ENCODE results near the gene COL20A1.
A peak's percentile ranks its signal among the peaks of the same experiment; 100 is the strongest.

The COL20A1 gene

DNA sequence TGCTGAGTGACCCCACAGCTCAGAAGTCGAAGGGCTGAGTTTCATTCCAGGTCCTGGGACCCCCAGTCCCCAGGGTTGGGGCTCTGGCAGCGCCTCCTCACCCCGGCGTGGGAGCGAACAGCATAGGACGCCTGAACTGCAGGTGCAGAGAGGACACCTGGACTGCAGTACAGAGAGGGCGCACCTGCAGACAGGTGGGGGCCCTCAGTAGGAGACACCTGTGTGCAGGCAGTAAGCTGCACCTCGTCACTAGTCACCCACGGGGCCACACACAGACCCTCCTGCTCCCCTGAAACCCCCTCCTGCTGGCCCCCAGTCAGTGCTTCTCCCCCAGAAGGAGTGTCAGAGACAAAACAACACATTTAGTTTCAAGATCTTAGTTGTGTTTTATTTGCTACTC lies 30.1 kb upstream of the COL20A1 start:
- H3K4me1 ChIP-seq (ENCODE audit: control insufficient read depth, low read depth, low read length), result no peaks in the 10 kb centered on the region
- no peaks in the 10 kb centered on the region for H3K9me3 ChIP-seq (ENCODE audit: control insufficient read depth, low read depth, low read length)
- H3K9ac ChIP-seq (ENCODE audit: low read length), result no peak overlapping the region
- no peak overlapping the region for H3K4me3 ChIP-seq (ENCODE audit: low read length)
- no peak overlapping the region for H3K27ac ChIP-seq (ENCODE audit: low read length)
- H3K36me3 ChIP-seq (ENCODE audit: control insufficient read depth, low read depth, low read length), result no peaks in the 10 kb centered on the region
- no peaks in the 10 kb centered on the region for H3K27me3 ChIP-seq (ENCODE audit: control insufficient read depth, insufficient read depth, low read length)

DNA sequence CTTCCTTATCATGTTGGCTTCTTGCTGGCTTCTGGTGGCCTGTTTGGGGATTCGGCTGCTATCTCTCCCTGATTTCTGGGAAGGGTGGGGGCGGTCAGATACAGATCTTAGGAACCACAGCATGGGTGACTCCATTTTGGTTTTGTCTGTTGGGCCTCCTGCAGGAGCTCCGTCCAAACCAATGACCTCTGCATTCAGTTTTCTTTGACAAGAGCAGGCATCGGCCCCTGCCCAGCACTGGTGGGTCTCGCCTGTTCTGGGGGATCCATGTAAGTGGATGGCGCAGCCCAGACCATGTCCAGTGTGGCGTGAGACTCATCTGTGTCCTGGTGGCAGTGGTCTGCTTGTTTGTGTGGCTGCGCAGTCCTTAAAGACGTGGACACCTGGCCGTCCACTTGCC lies 29.0 kb upstream of the COL20A1 start:
- Histone ChIP-seq H3K9ac (ENCODE audit: low read length) (no peak overlapping the region), H3K9me3 (ENCODE audit: control insufficient read depth, low read depth, low read length) (no peaks in the 10 kb centered on the region), H3K4me3 (ENCODE audit: low read length) (no peak overlapping the region), H3K27me3 (ENCODE audit: control insufficient read depth, insufficient read depth, low read length) (no peaks in the 10 kb centered on the region), H3K27ac (ENCODE audit: low read length) (no peak overlapping the region), H3K4me1 (ENCODE audit: control insufficient read depth, low read depth, low read length) (no peaks in the 10 kb centered on the region), H3K36me3 (ENCODE audit: control insufficient read depth, low read depth, low read length) (no peaks in the 10 kb centered on the region)

GRCh38 chr20:63264519-63264918 lies 28.5 kb upstream of the COL20A1 start:
- Histone ChIP-seq H3K27me3 (ENCODE audit: control insufficient read depth, insufficient read depth, low read length) (no peaks in the 10 kb centered on the region), H3K4me3 (ENCODE audit: low read length) (no peak overlapping the region), H3K9ac (ENCODE audit: low read length) (no peak overlapping the region), H3K27ac (ENCODE audit: low read length) (no peak overlapping the region), H3K4me1 (ENCODE audit: control insufficient read depth, low read depth, low read length) (no peaks in the 10 kb centered on the region), H3K36me3 (ENCODE audit: control insufficient read depth, low read depth, low read length) (no peaks in the 10 kb centered on the region), H3K9me3 (ENCODE audit: control insufficient read depth, low read depth, low read length) (no peaks in the 10 kb centered on the region)

DNA sequence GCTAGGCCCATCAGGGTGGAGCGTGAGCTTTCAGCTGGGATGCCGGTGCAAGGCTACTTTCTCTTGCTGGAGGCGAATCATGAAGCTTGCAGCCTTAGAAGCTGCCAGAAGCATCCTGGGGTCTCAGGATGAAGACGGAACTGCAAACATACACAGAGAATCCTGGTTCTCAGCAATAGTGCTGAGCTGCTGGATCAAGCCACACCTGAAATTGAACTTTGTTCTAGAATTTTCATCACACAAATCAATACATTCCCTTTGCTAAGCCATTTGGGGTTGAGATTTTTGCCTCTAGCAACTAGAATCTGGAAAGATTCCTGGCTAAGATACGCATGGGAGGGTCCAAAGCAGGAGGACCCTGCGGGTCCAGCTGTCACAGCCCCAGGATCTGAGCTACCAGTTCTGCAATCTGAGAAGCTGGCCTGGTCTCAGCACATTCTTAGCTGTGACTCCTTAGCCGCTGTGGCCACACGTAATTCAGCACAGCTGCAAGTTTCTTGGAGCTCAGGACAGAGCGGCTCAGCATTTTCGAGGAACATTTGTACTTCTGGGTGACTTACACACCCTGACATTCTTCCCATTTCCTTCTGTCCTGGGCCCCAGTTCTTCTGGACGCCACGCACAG lies 27.0 kb upstream of the COL20A1 start:
- no peaks in the 10 kb centered on the region for H3K27me3 ChIP-seq (ENCODE audit: control insufficient read depth, insufficient read depth, low read length)
- no peaks in the 10 kb centered on the region for H3K36me3 ChIP-seq (ENCODE audit: control insufficient read depth, low read depth, low read length)
- H3K9me3 ChIP-seq (ENCODE audit: control insufficient read depth, low read depth, low read length), result no peaks in the 10 kb centered on the region
- H3K4me3 ChIP-seq (ENCODE audit: low read length), result no peak overlapping the region
- no peaks in the 10 kb centered on the region for H3K4me1 ChIP-seq (ENCODE audit: control insufficient read depth, low read depth, low read length)
- no peak overlapping the region for H3K27ac ChIP-seq (ENCODE audit: low read length)
- H3K9ac ChIP-seq (ENCODE audit: low read length), result no peak overlapping the region

DNA sequence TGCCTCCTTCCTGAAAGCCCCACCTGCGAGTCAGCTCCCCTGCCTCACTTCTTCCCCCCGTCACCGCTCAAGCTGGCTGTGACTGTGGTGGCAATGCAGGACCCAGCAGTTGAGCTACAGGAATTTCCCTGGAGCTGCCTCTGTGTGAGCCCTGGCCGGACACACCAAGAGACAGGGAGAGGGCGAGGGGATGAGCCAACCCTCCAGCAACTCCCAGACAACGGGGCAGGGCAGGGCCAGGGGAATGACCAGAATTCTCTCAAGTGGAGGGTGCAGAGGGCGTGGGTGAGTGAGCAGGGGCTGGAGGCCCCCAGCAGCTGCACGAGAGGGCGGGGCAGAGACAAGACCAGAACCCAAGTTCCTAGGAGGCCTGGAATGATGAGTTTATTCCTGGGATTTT lies 25.3 kb upstream of the COL20A1 start:
- H3K36me3 ChIP-seq (ENCODE audit: control insufficient read depth, low read depth, low read length), result no peaks in the 10 kb centered on the region
- no peaks in the 10 kb centered on the region for H3K9me3 ChIP-seq (ENCODE audit: control insufficient read depth, low read depth, low read length)
- no peak overlapping the region for H3K4me3 ChIP-seq (ENCODE audit: low read length)
- H3K27ac ChIP-seq (ENCODE audit: low read length), result no peak overlapping the region
- no peaks in the 10 kb centered on the region for H3K4me1 ChIP-seq (ENCODE audit: control insufficient read depth, low read depth, low read length)
- no peaks in the 10 kb centered on the region for H3K27me3 ChIP-seq (ENCODE audit: control insufficient read depth, insufficient read depth, low read length)
- H3K9ac ChIP-seq (ENCODE audit: low read length), result no peak overlapping the region

GRCh38 chr20:63268256-63268655 lies 24.7 kb upstream of the COL20A1 start:
- Histone ChIP-seq H3K4me1 (ENCODE audit: control insufficient read depth, low read depth, low read length) (no peaks in the 10 kb centered on the region), H3K27ac (ENCODE audit: low read length) (no peak overlapping the region), H3K9ac (ENCODE audit: low read length) (no peak overlapping the region), H3K36me3 (ENCODE audit: control insufficient read depth, low read depth, low read length) (no peaks in the 10 kb centered on the region), H3K4me3 (ENCODE audit: low read length) (no peak overlapping the region), H3K9me3 (ENCODE audit: control insufficient read depth, low read depth, low read length) (no peaks in the 10 kb centered on the region), H3K27me3 (ENCODE audit: control insufficient read depth, insufficient read depth, low read length) (no peaks in the 10 kb centered on the region)

- Histone ChIP-seq H3K36me3 (ENCODE audit: control insufficient read depth, low read depth, low read length) (no peaks in the 10 kb centered on the region), H3K27me3 (ENCODE audit: control insufficient read depth, insufficient read depth, low read length) (no peaks in the 10 kb centered on the region), H3K9me3 (ENCODE audit: control insufficient read depth, low read depth, low read length) (no peaks in the 10 kb centered on the region), H3K9ac (ENCODE audit: low read length) (no peak overlapping the region), H3K27ac (ENCODE audit: low read length) (no peak overlapping the region), H3K4me1 (ENCODE audit: control insufficient read depth, low read depth, low read length) (no peaks in the 10 kb centered on the region), H3K4me3 (ENCODE audit: low read length) (no peak overlapping the region)
Observed at GRCh38 chr20:63268671-63269439, 24.1 kb upstream of the COL20A1 start.

GRCh38 chr20:63269724-63270123 lies 23.3 kb upstream of the COL20A1 start:
- Histone ChIP-seq H3K27ac (ENCODE audit: low read length) (no peak overlapping the region), H3K4me1 (ENCODE audit: control insufficient read depth, low read depth, low read length) (no peaks in the 10 kb centered on the region), H3K9me3 (ENCODE audit: control insufficient read depth, low read depth, low read length) (no peaks in the 10 kb centered on the region), H3K36me3 (ENCODE audit: control insufficient read depth, low read depth, low read length) (no peaks in the 10 kb centered on the region), H3K9ac (ENCODE audit: low read length) (no peak overlapping the region), H3K27me3 (ENCODE audit: control insufficient read depth, insufficient read depth, low read length) (no peaks in the 10 kb centered on the region), H3K4me3 (ENCODE audit: low read length) (no peak overlapping the region)

DNA sequence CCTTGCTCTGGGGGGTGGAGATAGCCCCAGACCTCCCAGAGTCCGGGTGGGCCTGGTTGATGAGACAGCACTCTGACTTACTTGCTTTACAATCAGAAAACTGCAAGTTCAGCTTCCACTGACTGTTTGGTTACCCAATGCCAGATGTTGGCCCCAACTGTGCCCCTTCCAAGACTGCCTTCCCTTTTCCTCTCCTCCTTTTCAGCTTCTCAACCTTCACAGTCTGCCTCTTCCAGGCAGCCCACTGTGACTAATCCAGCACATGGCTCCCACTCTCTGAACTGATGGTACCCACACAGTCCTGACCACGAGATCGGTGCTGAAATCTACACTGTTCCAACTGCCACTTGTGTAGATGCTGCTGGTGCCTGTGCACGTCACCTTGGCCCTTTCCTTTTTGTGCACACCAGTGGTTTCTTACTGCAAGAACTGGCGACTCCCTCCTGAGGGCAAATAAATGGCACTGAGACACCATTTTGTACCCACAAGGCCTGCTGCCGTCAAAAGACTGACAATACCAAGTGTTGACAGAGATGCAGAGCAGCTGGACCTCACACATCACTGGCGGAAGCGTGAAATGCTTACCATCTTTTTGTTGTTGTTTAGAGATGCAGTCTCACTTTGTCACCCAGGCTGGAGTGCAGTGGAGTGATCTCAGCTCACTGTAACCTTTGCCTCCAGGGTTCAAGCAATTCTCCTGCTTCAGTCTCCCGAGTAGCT lies 22.2 kb upstream of the COL20A1 start:
- Histone ChIP-seq H3K4me3 (ENCODE audit: low read length) (no peak overlapping the region), H3K9me3 (ENCODE audit: control insufficient read depth, low read depth, low read length) (no peaks in the 10 kb centered on the region), H3K36me3 (ENCODE audit: control insufficient read depth, low read depth, low read length) (peaks cover under 1% of the 10 kb centered on the region), H3K27ac (ENCODE audit: low read length) (no peak overlapping the region), H3K4me1 (ENCODE audit: control insufficient read depth, low read depth, low read length) (no peaks in the 10 kb centered on the region), H3K9ac (ENCODE audit: low read length) (no peak overlapping the region), H3K27me3 (ENCODE audit: control insufficient read depth, insufficient read depth, low read length) (no peaks in the 10 kb centered on the region)

GRCh38 chr20:63272105-63273058 lies 20.6 kb upstream of the COL20A1 start, which contains the start of gene ARFGAP1:
ARFGAP1 (plus strand) TSS chr20:63272813; CDS start chr20:63275581, 2,768 bp downstream.
- H3K36me3 ChIP-seq (ENCODE audit: control insufficient read depth, low read depth, low read length), result peaks cover 16% of the 10 kb centered on the region
- no peak within 1 kb of the TSS for H3K27ac ChIP-seq (ENCODE audit: low read length)
- H3K9ac ChIP-seq (ENCODE audit: low read length), result peak within 1 kb of the TSS; percentile 72
- H3K4me1 ChIP-seq (ENCODE audit: control insufficient read depth, low read depth, low read length), result no peaks in the 10 kb centered on the region
- no peaks in the 10 kb centered on the region for H3K27me3 ChIP-seq (ENCODE audit: control insufficient read depth, insufficient read depth, low read length)
- no peaks in the 10 kb centered on the region for H3K9me3 ChIP-seq (ENCODE audit: control insufficient read depth, low read depth, low read length)
- H3K4me3 ChIP-seq (ENCODE audit: low read length), result peak within 1 kb of the TSS; percentile 88

- no peak overlapping the region for H3K27ac ChIP-seq (ENCODE audit: low read length)
- no peaks in the 10 kb centered on the region for H3K27me3 ChIP-seq (ENCODE audit: control insufficient read depth, insufficient read depth, low read length)
- H3K4me1 ChIP-seq (ENCODE audit: control insufficient read depth, low read depth, low read length), result no peaks in the 10 kb centered on the region
- H3K36me3 ChIP-seq (ENCODE audit: control insufficient read depth, low read depth, low read length), result peaks cover 23% of the 10 kb centered on the region
- H3K9ac ChIP-seq (ENCODE audit: low read length), result peak overlapping the region; percentile 72
- peak overlapping the region; percentile 88 for H3K4me3 ChIP-seq (ENCODE audit: low read length)
- no peaks in the 10 kb centered on the region for H3K9me3 ChIP-seq (ENCODE audit: control insufficient read depth, low read depth, low read length)
Observed at GRCh38 chr20:63273059-63273579, 19.9 kb upstream of the COL20A1 start.
